ENCODE results near the gene WDR45B. TPM values are rescaled to one million over a fixed set of nuclear protein-coding genes. Genes with fewer than 3 reads are reported as not detected.

Gene WDR45B
- total RNA-seq, 4 donors from 2014 or later: 68.8 to 90.0 (median 77.2) TPM

DNA sequence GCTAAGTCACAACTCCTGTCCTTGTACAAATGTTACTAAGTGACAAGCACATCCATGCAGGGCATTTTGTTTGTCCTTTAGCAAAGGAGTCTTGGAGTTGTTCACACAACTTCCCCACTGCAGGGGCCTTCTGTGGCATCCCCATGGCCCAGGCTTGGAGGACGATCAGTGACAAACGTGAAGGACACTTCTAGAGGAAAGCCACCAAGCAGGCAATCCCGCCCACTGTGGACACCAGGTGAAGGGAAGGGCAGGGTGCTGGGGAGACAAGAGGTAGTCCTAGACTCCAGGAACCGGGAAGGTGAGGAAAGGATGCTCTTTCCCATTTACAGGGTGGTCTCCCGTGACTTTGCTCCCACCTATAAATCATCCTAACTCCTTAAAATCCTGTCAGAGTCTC is 4.1 kb downstream of the WDR45B start:
- DNase-seq: no peak
- H3K4me3 ChIP-seq: no peak overlapping the region
- peaks cover 0 to 55% (median 0%) of the 10 kb centered on the region in 3 donors for H3K36me3 ChIP-seq
- H3K4me1 ChIP-seq: peaks cover 0 to 25% (median 10%) of the 10 kb centered on the region in 4 donors
- TF ChIP-seq, protein P1, sequence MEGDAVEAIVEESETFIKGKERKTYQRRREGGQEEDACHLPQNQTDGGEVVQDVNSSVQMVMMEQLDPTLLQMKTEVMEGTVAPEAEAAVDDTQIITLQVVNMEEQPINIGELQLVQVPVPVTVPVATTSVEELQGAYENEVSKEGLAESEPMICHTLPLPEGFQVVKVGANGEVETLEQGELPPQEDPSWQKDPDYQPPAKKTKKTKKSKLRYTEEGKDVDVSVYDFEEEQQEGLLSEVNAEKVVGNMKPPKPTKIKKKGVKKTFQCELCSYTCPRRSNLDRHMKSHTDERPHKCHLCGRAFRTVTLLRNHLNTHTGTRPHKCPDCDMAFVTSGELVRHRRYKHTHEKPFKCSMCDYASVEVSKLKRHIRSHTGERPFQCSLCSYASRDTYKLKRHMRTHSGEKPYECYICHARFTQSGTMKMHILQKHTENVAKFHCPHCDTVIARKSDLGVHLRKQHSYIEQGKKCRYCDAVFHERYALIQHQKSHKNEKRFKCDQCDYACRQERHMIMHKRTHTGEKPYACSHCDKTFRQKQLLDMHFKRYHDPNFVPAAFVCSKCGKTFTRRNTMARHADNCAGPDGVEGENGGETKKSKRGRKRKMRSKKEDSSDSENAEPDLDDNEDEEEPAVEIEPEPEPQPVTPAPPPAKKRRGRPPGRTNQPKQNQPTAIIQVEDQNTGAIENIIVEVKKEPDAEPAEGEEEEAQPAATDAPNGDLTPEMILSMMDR (IDR thresholded peaks at IDR 0.05): no peak
- TF ChIP-seq POLR2A (IDR thresholded peaks at IDR 0.05): no peak
- no peaks in the 10 kb centered on the region for H3K27me3 ChIP-seq
- H3K9me3 ChIP-seq: no peaks in the 10 kb centered on the region
- H3K27ac ChIP-seq: no peak overlapping the region

- H3K36me3 ChIP-seq: peaks cover 0 to 68% (median 0%) of the 10 kb centered on the region in 3 donors
- no peak for DNase-seq
- H3K27me3 ChIP-seq: no peaks in the 10 kb centered on the region
- H3K9me3 ChIP-seq: no peaks in the 10 kb centered on the region
- H3K4me1 ChIP-seq: peaks cover 0 to 18% (median 6%) of the 10 kb centered on the region in 4 donors
- H3K27ac ChIP-seq: no peak overlapping the region
- H3K4me3 ChIP-seq: no peak overlapping the region
- no peak for TF ChIP-seq POLR2A (IDR thresholded peaks at IDR 0.05)
- TF ChIP-seq, protein P1 (IDR thresholded peaks at IDR 0.05): no peak
Measured at GRCh38 chr17:82642022-82642421, 6.2 kb downstream of the WDR45B start.

DNA sequence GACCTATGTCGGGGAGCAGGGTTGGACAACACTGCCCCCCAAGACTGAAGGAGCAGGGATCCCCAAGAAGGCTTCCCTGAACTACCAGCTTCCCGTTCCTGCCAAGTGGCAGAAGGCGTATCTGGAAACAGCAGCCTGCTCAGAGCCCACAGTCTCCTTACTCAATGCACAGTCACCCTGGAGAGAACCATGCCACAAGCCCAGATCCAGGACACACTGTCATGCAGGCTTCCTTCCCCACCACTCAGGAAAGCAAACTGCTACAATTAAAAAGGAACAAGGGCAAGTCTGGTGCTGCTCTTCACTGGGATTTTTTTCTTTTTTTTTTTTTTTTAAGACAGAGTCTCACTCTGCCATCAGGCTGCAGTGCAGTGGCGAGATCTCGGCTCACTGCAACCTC is 8.2 kb downstream of the WDR45B start:
- Histone ChIP-seq H3K27me3 (no peaks in the 10 kb centered on the region), H3K4me3 (no peak overlapping the region), H3K36me3 (peaks cover 0 to 68% (median 0%) of the 10 kb centered on the region in 3 donors), H3K4me1 (no peaks in the 10 kb centered on the region), H3K27ac (no peak overlapping the region), H3K9me3 (no peaks in the 10 kb centered on the region)
- TF ChIP-seq POLR2A (IDR thresholded peaks at IDR 0.05): no peak
- TF ChIP-seq, protein P1 (IDR thresholded peaks at IDR 0.05): no peak
- no peak for DNase-seq

GRCh38 chr17:82639628-82640027 is 8.6 kb downstream of the WDR45B start:
- TF ChIP-seq POLR2A (IDR thresholded peaks at IDR 0.05): no peak
- TF ChIP-seq, protein P1 (IDR thresholded peaks at IDR 0.05): no peak
- no peak overlapping the region for H3K4me3 ChIP-seq
- no peaks in the 10 kb centered on the region for H3K4me1 ChIP-seq
- no peaks in the 10 kb centered on the region for H3K27me3 ChIP-seq
- no peak for DNase-seq
- no peaks in the 10 kb centered on the region for H3K9me3 ChIP-seq
- H3K36me3 ChIP-seq: peaks cover 0 to 67% (median 0%) of the 10 kb centered on the region in 3 donors
- no peak overlapping the region for H3K27ac ChIP-seq

- Histone ChIP-seq H3K4me1 (no peaks in the 10 kb centered on the region), H3K9me3 (no peaks in the 10 kb centered on the region), H3K27ac (no peak overlapping the region), H3K4me3 (no peak overlapping the region), H3K27me3 (no peaks in the 10 kb centered on the region), H3K36me3 (peaks cover 0 to 67% (median 0%) of the 10 kb centered on the region in 3 donors)
- no peak for DNase-seq
- TF ChIP-seq, protein P1 (IDR thresholded peaks at IDR 0.05): no peak
- TF ChIP-seq POLR2A (IDR thresholded peaks at IDR 0.05): no peak
Measured at GRCh38 chr17:82638183-82638773, 10.0 kb downstream of the WDR45B start.

Measured in Peyer's patch (tissue), 4 donors.